ELF-1 (cell line): ENCODE results near the gene NSMF.

Experiments
- DNase-seq: peaks from one replicate; pipeline ENCODE4 v3.0.0-alpha.2; 2016; ENCODE audit warnings: low read depth, low spot score

Gene NSMF

DNA sequence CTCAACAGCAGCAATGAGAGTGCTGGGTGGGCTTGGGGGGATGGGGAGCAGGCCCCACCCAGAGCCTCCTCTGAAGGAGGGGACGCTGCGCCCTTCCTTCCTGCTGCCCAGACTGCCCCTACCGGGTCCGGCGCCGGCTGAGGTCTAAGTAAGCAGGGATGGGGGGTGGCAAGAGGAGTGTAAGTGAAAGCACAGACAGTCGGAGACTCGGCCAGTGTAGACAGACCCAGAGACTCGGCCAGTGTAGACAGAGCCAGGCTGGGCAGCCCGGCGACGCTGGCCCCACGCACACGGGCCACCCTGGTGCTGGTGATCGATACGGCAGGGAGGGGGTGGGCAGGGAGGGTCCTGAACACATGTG, 10.6 kb downstream of the NSMF start:
- DNase-seq, result no peak

DNA sequence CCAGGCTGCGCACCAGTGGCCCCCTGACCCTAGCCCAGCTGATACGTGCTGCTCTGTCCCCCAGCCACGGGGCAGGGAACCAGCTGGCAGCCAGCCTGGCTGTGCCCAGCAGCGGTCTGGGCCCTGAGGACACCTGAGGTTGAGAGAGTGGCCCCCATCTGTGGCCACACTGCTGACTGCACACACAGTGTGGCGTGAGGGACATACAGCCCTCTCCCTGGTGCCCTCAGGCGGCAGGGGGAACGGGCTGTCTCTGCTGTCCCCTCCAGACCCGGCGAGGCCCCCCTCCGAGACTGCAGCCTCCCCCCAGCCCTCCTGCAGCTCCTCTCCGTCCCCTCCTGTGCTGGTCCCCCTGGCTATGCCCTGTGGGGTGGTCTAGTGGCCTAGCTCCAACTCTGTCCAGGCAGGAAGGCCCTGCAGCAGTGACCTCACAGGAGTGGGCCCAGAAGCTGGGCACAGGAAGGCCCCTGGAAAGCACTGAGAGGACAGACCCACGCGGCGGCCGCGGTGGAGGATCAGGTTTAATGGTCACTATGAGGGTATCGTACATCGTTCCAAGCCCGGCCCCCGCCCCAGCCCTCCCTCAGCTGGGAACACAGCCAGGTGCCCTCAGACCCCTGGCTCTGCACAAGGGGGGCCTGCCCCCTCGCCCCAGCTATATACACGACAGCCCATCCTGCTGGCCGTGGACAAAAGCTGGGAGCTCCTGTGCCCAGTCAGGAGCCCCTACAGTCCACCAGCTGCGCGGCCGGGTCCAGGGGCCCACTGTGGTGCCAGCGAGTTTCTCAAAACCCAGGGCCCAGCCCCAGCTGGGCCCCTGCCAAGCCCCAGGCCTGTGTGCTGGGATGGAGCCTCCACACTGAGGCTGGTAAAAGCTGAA, 11.2 kb downstream of the NSMF start:
- DNase-seq, result no peak

DNA sequence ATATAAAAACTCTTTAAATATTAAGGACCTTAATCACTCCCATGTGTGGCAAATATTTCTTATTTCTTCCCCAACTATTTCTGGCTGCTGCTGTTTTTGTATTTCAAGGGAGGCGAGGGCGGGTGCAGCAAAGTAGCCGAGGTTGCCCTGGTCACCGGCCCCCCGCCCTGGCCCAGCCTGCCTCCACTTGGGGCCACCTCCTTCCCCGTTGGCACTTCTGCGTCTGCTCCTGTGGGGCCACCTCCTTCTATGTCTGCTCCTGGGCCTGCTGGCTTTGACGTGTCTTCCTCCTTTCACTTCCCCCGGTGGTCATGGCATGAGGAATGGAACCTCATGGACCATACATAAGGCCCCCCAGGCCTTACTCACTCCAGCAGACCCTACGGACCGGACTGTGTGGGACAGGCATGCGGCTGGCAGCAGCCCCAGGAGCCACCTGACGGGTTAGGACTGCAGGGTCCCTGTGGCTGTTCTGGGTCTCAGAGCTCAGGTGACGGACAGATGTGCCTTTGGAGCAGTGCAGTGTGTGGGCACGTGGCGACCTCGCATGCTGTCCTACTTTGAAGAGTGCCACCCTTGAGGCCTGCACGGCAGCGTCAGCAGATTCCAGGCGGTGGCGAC, 12.2 kb downstream of the NSMF start:
- no peak for DNase-seq

GRCh38 chr9:137445930-137446431, 13.2 kb downstream of the NSMF start:
- no peak for DNase-seq

DNA sequence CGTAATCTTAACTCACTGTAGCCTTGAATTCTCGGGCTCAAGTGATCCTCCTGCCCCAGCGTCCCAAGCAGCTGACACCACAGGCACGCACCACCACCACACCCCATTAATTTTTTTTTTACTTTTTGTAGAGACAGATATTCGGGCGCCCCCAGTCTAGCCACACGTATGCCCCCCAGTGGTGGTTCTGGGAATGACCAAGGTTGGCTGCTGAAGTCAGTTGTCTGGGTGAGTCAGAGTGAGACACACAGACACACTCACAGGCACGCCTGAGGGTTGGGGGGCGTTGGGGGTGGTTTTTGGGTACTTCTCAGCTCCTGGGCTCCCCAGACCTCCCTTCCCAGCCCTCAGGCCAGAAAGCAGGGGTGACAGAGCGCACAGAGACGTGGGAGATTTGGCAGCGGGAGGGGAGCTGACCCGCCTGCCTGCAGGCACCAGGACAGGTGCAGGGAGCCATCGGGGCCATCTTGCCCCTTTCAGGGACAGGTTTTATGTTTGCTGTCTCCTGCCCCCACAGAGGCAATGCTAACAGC, 13.8 kb downstream of the NSMF start:
- DNase-seq, result peak; percentile 76

DNA sequence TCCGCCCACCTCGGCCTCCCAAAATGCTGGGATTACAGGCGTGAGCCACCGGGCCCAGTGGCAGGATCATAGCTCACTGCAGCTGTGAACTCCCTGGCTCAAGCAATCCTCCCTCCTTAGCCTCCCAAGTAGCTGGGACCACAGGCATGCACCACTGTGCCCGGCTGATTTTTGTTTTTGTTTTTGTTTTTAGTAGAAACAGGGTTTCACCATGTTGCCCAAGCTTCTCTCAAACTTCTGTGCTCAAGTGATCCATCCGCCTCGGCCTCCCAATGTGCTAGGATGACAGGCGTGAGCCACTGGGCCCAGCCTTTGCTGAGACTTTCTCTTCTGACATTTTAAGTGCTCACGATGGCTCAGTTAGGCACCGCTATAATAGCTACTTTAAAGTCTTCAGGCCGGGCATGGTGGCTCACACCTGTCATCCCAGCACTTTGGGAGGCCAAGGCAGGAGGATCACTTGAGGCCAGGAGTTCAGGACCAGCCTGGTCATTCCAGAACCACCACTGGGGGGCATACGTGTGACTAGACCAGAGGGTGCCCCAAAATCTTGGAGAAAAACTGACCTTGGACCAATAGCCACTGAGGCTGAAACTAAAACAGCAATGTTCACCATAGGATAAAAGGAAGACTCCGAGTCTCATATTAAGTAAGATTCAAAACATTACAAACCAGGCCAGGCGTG, 14.9 kb downstream of the NSMF start:
- no peak for DNase-seq

DNA sequence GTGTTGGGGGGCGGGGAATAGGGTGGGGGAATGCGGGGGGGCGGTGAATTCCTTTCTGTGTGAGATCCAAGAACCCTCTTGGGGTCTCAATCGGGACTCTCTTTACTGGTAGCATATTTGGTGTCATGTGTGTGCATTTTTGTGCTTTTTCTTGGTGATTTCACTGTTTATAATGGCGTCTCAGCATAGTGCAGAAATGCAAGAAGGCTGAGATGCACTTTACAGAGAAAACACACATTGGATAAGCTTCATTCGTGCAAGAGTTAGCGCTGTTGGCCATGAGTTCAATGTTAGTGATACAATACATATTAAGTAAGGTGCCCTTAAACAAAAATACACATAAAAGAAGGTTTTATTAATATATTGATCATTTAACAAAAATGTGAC, 17.2 kb downstream of the NSMF start:
- DNase-seq, result no peak

- peak; percentile 53 for DNase-seq
Observed at GRCh38 chr9:137441289-137441934, 17.7 kb downstream of the NSMF start, which contains the start of gene ENTPD8. Gene ENTPD8 (minus strand): TSS chr9:137441357. CDS start chr9:137438285, 3,072 bp downstream.

- DNase-seq, result no peak
Observed at GRCh38 chr9:137439158-137439714, 19.9 kb downstream of the NSMF start.

DNA sequence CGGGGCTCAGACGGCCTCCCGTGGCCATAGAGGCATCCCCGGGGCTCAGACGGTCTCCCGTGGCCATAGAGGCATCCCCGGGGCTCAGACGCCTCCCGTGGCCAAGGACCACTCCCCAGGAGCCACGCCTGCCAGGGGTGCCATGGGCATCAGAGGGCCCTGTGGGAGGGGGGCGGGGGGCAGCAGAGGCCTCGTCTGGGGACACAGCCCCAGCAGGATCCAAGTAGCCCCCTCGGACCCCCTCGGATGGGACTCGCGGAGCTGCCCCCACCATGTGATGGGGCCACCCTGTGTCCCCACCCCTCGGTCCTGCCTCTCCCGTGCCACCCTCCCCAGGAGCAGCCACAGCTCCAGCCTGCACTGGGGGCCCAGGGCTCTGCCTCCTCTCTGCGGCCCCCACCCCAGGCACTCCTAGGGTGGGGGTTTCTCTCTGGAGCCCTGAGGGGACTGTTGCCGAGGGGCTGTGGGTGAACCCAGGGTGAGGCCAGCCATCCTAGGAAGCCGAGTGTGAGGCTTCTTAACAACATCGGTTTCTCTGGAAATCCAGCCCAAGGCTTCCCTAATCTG, 20.5 kb downstream of the NSMF start:
- DNase-seq, result no peak

GRCh38 chr9:137437691-137438590, 21.2 kb downstream of the NSMF start:
- no peak for DNase-seq

DNA sequence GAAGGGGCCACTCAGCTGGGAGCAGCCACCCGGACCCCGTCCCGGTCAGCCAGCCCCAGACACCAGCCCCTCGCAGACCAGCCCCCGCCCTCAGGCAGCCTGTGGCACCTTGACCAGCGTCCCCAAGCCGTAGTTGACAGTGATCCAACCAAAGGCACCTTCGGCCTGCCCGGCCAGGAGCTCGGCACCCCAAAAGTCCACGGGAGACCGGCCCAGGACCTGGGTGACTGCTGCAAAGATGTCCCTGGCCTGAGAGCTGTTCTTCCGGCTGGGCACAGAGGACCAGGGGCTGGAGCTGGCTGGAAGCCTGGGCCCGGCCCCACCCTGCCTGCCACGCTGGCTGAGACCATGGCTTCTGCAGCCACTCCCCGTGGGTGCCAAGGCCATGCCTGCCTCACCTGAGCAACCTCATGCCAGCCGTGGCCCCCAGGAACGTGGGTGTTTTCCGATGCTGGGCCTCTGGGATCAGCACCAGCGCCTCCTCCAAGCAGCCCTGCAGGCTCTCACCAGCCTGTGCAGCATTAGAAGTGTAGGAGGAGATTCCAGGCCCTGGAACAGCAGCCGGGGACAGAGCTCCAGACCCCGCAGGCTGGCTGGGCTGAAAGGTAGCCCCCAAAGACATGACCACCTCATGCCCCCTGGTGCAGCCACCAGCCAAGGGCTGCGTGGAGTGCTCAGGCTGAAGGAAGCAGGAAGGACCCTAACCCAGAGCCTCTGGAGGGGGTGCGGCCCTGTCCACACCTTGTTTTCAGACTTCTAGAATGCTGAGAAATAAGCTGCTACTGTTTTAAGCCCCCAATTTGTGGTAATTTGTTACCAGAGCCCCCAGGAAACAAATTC, 22.2 kb downstream of the NSMF start:
- no peak for DNase-seq

DNA sequence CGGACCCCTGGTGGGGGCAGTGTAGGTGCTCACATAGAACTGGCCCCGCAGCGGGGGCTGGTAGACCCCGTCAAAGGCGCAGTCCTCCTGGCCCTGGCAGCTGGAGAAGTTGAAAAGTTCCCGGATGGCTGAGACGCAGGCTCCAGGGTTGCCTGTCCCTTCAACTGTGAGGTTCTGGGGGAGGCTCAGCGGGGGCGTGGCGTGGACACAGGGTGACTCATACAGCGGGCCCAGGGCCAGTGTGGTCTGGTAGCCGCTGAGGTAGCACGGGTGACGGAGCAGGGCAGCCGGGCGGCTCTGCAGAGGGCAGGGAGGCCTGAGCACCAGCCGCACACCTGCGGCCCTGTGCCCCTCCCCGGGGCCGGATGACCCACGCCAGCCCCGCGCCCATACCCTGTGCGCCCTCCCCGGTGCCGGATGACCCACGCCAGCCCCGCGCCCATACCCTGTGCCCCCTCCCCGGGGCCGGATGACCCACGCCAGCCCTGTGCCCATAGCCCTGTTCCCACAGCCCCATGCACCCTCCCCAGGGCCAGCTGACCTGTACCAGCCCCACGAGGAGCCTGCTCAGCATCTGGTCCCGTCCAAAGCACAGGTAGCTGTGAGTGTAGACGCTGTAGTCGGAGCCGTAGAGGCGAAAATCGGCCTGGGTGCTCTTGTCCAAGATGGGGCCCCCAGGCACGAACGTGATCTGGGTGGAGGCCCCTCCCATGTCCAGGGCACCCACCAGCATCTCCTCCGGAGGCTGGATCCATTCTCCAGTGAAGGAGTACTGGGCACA, 23.0 kb downstream of the NSMF start:
- DNase-seq, result no peak

GRCh38 chr9:137435381-137435891, 23.7 kb downstream of the NSMF start:
- no peak for DNase-seq

- no peak for DNase-seq
Observed at GRCh38 chr9:137434498-137435380, 24.4 kb downstream of the NSMF start.

GRCh38 chr9:137433916-137434431, 25.2 kb downstream of the NSMF start:
- no peak for DNase-seq
